CD4-positive, alpha-beta T cell (primary cell): ENCODE measurements around the gene KLHL17. TPM values are rescaled to one million over a fixed set of nuclear protein-coding genes. Genes with fewer than 3 reads are reported as not detected.

Experiments
- ATAC-seq: fragments of 200-7000 bp; cut with Tn5 transposase; one replicate; pipeline ENCODE4 v1.10.0; 2022; ENCODE audit warnings: mild to moderate bottlenecking; ENCODE audit not compliant: poor library complexity
- CTCF ChIA-PET: fragments of 350-600 bp; sonication (Branson Sonifier 250); formaldehyde crosslinking; loops from one replicate; lab custom pipeline; 2021; ENCODE audit warnings: antibody characterized with exemption, inconsistent platforms; lab: Charles Lee
- POLR2A ChIA-PET: fragments of 350-600 bp; sonication (Branson Sonifier 250); formaldehyde crosslinking; loops from one replicate; lab custom pipeline; 2021; ENCODE audit warnings: antibody characterized with exemption, inconsistent platforms; lab: Charles Lee
- DNase-seq, 14 experiments: peaks; one replicate each; pipeline ENCODE4 v3.0.0-alpha.2; 2013 to 2020; ENCODE audit warnings: mixed read lengths in 2 of 14
- H3K27ac ChIP-seq, 2 donors: one replicate each; pipeline versions ENCODE4 v1.5.1 to v1.7.0; 2013; ENCODE audit warnings: low read length in 2 of 2, low read depth in 1 of 2, mild to moderate bottlenecking in 1 of 2
- H3K27me3 ChIP-seq, 2 experiments: 1 replicate in 1 of 2; 2 replicates in 1 of 2; pipeline versions ENCODE4 v1.6.1 to v1.7.0; 2013; ENCODE audit warnings: low read length in 2 of 2, control low read depth in 1 of 2, mild to moderate bottlenecking in 1 of 2, moderate library complexity in 1 of 2; ENCODE audit not compliant: insufficient read depth in 2 of 2, control insufficient read depth in 1 of 2
- H3K36me3 ChIP-seq: one replicate; pipeline ENCODE4 v1.6.1; 2013; ENCODE audit warnings: low read length, control low read depth; ENCODE audit not compliant: insufficient read depth
- H3K4me1 ChIP-seq: one replicate; pipeline ENCODE4 v1.6.1; 2013; ENCODE audit warnings: low read length, control low read depth; ENCODE audit not compliant: insufficient read depth
- H3K4me3 ChIP-seq: one replicate; pipeline ENCODE4 v1.5.1; 2013; ENCODE audit warnings: mild to moderate bottlenecking, low read length, moderate library complexity
- H3K9me3 ChIP-seq, 2 experiments: 1 replicate in 1 of 2; 2 replicates in 1 of 2; pipeline versions ENCODE4 v1.6.1 to v1.7.0; 2013; ENCODE audit warnings: low read length in 2 of 2, mild to moderate bottlenecking in 2 of 2, control low read depth in 1 of 2, moderate library complexity in 1 of 2; ENCODE audit not compliant: control insufficient read depth in 1 of 2, insufficient read depth in 1 of 2
- H3K27ac Mint-ChIP-seq: one replicate; pipeline ENCODE4 v1.8.0; 2020; ENCODE audit warnings: mixed read lengths
- H3K27me3 Mint-ChIP-seq: one replicate; pipeline ENCODE4 v1.8.0; 2021; ENCODE audit warnings: mixed read lengths
- H3K36me3 Mint-ChIP-seq: one replicate; pipeline ENCODE4 v1.8.0; 2021; ENCODE audit warnings: low read depth, mixed read lengths
- H3K4me1 Mint-ChIP-seq: one replicate; pipeline ENCODE4 v1.8.0; 2021; ENCODE audit warnings: low read depth, mixed read lengths
- H3K4me3 Mint-ChIP-seq: one replicate; pipeline ENCODE4 v1.8.0; 2020; ENCODE audit warnings: mild to moderate bottlenecking, mixed read lengths
- H3K9me3 Mint-ChIP-seq: one replicate; pipeline ENCODE4 v1.8.0; 2020; ENCODE audit warnings: mixed read lengths
- intact Hi-C, 2 experiments: fragments of 100-400 bp; cut with DNase I in 1 of 2; cut with micrococcal nuclease in 1 of 2; formaldehyde crosslinking; loops; one replicate each; pipeline versions ENCODE4 v1.15.1 to v1.9.0; 2023 to 2025; cut with DNase I, micrococcal nuclease
- total RNA-seq, 174 experiments: library from RNA in 2 of 174; stranded (reverse) in 2 of 174; gene quantifications; one replicate each; pipeline ENCODE4 v1.2.3 and lab custom pipeline; 2021 to 2026
- TF ChIP-seq, protein P1 (sequence below): fragments of 200-600 bp; IDR thresholded peaks from one replicate; pipeline ENCODE4 v1.8.0; 2022; ENCODE audit warnings: antibody characterized with exemption, mild to moderate bottlenecking

Gene KLHL17
- total RNA-seq, 2 experiments from 2014 or later, result 13.9 TPM

DNA sequence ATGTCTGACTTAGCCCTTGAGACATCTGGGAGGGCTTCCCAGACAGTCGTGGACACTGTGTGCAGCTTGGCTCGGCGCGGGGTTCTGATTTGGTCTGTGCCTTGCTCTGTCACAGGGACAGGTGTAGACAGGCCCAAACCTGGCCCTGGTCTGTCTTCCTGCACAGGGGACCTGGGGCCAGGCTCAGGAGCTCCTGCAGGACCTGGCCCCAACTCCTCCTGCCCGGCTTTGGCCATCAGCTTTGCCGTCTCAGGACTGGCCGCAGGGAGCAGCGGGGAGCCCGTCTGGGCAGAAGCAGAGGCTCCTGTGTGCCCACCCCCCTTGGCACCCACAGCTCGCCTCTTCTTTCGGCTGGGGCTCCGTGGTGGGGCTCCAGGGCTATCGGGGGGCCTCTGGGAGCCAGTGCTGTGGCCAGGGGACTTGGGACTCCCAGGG lies 19.8 kb downstream of the KLHL17 start:
- ATAC-seq, result no peak
- peaks cover 7% of the 10 kb centered on the region for H3K4me1 Mint-ChIP-seq
- ChIA-PET CTCF (no interaction called here), POLR2A (interaction anchor here (1.0 kb wide), 1 partner anchor 22 kb away, joined by 3 read pairs; no protein-coding TSS in a partner anchor)
- Histone ChIP-seq H3K9me3 (peaks cover 0 to 7% of the 10 kb centered on the region in 2 experiments), H3K36me3 (no peaks in the 10 kb centered on the region), H3K4me1 (peaks cover 14% of the 10 kb centered on the region), H3K27me3 (peaks cover 6 to 15% of the 10 kb centered on the region in 2 experiments), H3K4me3 (no peak overlapping the region), H3K27ac (no peak overlapping the region)
- peak in 1 of 14 experiments; percentile 18 for DNase-seq
- H3K27me3 Mint-ChIP-seq, result peaks cover 19% of the 10 kb centered on the region
- no peak overlapping the region for H3K27ac Mint-ChIP-seq
- H3K36me3 Mint-ChIP-seq, result no peaks in the 10 kb centered on the region
- H3K4me3 Mint-ChIP-seq, result no peak overlapping the region
- H3K9me3 Mint-ChIP-seq, result no peaks in the 10 kb centered on the region
- TF ChIP-seq, protein P1, sequence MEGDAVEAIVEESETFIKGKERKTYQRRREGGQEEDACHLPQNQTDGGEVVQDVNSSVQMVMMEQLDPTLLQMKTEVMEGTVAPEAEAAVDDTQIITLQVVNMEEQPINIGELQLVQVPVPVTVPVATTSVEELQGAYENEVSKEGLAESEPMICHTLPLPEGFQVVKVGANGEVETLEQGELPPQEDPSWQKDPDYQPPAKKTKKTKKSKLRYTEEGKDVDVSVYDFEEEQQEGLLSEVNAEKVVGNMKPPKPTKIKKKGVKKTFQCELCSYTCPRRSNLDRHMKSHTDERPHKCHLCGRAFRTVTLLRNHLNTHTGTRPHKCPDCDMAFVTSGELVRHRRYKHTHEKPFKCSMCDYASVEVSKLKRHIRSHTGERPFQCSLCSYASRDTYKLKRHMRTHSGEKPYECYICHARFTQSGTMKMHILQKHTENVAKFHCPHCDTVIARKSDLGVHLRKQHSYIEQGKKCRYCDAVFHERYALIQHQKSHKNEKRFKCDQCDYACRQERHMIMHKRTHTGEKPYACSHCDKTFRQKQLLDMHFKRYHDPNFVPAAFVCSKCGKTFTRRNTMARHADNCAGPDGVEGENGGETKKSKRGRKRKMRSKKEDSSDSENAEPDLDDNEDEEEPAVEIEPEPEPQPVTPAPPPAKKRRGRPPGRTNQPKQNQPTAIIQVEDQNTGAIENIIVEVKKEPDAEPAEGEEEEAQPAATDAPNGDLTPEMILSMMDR, result no peak
- intact Hi-C loops, result loop anchor here in 1 of 2 experiments (5.0 kb wide), 1 partner anchor 312 kb away; no protein-coding TSS in a partner anchor

DNA sequence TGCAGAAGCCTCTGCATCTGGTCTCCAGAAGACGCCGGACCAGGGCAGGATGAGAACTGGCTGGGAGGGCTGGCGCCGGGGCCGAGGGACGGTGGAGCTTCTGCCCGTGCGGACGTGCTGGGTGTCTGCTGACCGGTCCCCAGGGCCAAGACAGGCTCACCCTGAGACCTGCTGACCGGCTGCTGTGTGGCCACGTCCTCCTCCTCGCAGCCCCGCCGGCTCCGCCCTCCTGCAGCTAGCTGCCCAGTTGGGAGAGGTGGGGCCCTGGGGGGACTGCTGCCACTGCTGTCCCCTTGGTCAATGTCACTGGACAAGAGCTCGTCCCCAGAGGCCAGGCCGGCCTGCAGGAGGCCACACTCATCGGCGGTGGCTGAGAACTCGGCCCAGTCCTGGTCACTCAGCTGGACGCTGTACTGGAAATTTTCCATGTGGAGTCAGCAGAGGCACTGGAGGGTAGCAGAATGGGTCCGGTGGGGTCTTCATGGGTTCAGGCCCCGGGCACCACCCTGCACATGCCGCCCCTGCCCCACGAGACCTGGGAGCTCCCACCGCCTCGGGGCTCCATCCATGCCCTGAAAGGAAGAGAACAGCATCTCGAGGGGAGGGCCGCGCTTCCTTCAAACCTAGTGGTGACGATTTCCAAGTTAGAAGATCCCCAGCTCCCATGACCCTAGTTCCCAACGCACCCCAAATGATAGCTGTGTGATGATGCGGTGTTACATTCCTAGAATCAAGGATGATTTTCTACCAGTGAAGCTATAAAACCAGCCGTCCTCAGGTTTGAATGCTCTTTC lies 20.4 kb downstream of the KLHL17 start:
- Histone ChIP-seq H3K4me3 (no peak overlapping the region), H3K27ac (no peak overlapping the region), H3K9me3 (peaks cover 0 to 3% of the 10 kb centered on the region in 2 experiments), H3K36me3 (no peaks in the 10 kb centered on the region), H3K4me1 (peaks cover 10% of the 10 kb centered on the region), H3K27me3 (peaks cover 0 to 14% of the 10 kb centered on the region in 2 experiments)
- DNase-seq (peak in 1 of 14 experiments; percentile 33), ATAC-seq (no peak)
- Mint-ChIP-seq H3K27ac (no peak overlapping the region), H3K9me3 (no peaks in the 10 kb centered on the region), H3K4me3 (peak overlapping the region; percentile 15), H3K36me3 (no peaks in the 10 kb centered on the region), H3K27me3 (peaks cover 21% of the 10 kb centered on the region), H3K4me1 (peaks cover 4% of the 10 kb centered on the region)
- CTCF ChIA-PET, result interaction anchor here (2.5 kb wide), 1 partner anchor 22 kb away, joined by 7 read pairs; no protein-coding TSS in a partner anchor
- POLR2A ChIA-PET, result interaction anchor here (1.0 kb wide), 1 partner anchor 22 kb away, joined by 3 read pairs; no protein-coding TSS in a partner anchor
- intact Hi-C loops, result loop anchor here in 1 of 2 experiments (5.0 kb wide), 1 partner anchor 312 kb away; no protein-coding TSS in a partner anchor
- TF ChIP-seq, protein P1, result no peak

DNA sequence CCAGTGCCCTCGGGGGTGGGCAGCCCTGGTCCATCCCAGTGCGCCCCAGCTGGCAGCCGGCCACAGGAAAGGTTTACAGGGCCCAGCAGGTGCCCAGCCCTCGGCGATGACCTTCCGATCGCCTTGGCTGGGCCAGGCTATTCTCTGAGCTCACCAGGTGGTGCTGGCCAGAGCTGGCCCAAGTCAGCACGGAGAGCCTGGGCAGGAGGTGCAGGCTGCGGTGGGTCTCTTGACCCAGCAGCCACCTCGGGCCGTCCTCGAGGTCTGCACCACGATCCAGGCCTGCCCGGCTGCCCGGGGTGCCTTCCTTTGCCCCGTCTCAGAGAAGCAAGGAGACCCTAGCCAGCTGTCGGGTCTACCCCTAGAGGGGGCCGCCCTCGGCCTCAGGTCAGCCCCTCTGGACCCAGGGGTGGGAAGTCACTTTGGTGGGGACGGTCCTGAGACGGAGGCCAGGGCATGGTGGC lies 21.1 kb downstream of the KLHL17 start:
- no peaks in the 10 kb centered on the region for H3K9me3 Mint-ChIP-seq
- no peak overlapping the region for H3K4me3 Mint-ChIP-seq
- ChIA-PET POLR2A (no interaction called here), CTCF (interaction anchor here (2.5 kb wide), 1 partner anchor 21 kb away, joined by 7 read pairs; no protein-coding TSS in a partner anchor)
- DNase-seq (peak in 1 of 14 experiments; percentile 26), ATAC-seq (no peak)
- no peaks in the 10 kb centered on the region for H3K36me3 Mint-ChIP-seq
- peaks cover 0 to 14% of the 10 kb centered on the region in 2 experiments for H3K27me3 ChIP-seq
- H3K27ac ChIP-seq, result no peak overlapping the region
- no peak overlapping the region for H3K27ac Mint-ChIP-seq
- H3K4me1 Mint-ChIP-seq, result no peaks in the 10 kb centered on the region
- peaks cover 0 to 3% of the 10 kb centered on the region in 2 experiments for H3K9me3 ChIP-seq
- TF ChIP-seq, protein P1, result no peak
- H3K4me1 ChIP-seq, result peaks cover 3% of the 10 kb centered on the region
- H3K4me3 ChIP-seq, result no peak overlapping the region
- no peaks in the 10 kb centered on the region for H3K36me3 ChIP-seq
- intact Hi-C loops, result loop anchor here in 1 of 2 experiments (5.0 kb wide), 1 partner anchor 311 kb away; no protein-coding TSS in a partner anchor
- H3K27me3 Mint-ChIP-seq, result peaks cover 22% of the 10 kb centered on the region
